ENCODE measurements around the gene C5orf24.
"Not testable (repeated sequence)": the region's sequence is repeated elsewhere in the genome, so short reads cannot be mapped to it uniquely, and the experiment has no call there.

C5orf24 gene

GRCh38 chr5:134844252-134844651 lies 1.5 kb upstream of the C5orf24 start:
- peaks cover 9 to 15% of the 10 kb centered on the region in 2 experiments for H3K36me3 ChIP-seq (ENCODE audit: control insufficient read depth in 1 of 2, insufficient read depth in 2 of 2, low read length in 2 of 2)
- H3K14ac ChIP-seq (ENCODE audit: low read length) = no peak overlapping the region
- no peak overlapping the region for H4K8ac ChIP-seq (ENCODE audit: low read depth, low read length)
- H2BK120ac ChIP-seq (ENCODE audit: insufficient read depth, low read length, poor library complexity) = no peak overlapping the region
- H4K12ac ChIP-seq (ENCODE audit: low read depth, low read length) = no peak overlapping the region
- H3K23ac ChIP-seq (ENCODE audit: low read length) = no peak overlapping the region
- no peak overlapping the region for H2BK5ac ChIP-seq (ENCODE audit: low read depth, low read length, poor library complexity)
- no peak overlapping the region for H3K9ac ChIP-seq (ENCODE audit: low read length)
- no peak overlapping the region for H3K4ac ChIP-seq (ENCODE audit: low read depth, low read length)
- no peak overlapping the region for H2BK12ac ChIP-seq (ENCODE audit: low read length)
- H3K79me1 ChIP-seq (ENCODE audit: low read length) = peaks cover 6% of the 10 kb centered on the region
- no peak overlapping the region for H3K27ac ChIP-seq (ENCODE audit: low read depth, low read length)
- WGBS (ENCODE audit: extremely low coverage, insufficient coverage, insufficient read length) = no CpG with 5 or more reads among the region's 1 CpG
- no peak overlapping the region for H3K4me2 ChIP-seq (ENCODE audit: low read length)
- H3K4me1 ChIP-seq (ENCODE audit: control insufficient read depth in 1 of 2, insufficient read depth in 2 of 2, low read length in 2 of 2) = no peaks in the 10 kb centered on the region
- H3K27me3 ChIP-seq (ENCODE audit: insufficient read depth, low read length) = no peaks in the 10 kb centered on the region
- no peaks in the 10 kb centered on the region for H3K9me3 ChIP-seq (ENCODE audit: insufficient read depth, low read depth, low read length)
- no peak for DNase-seq
- H2AFZ ChIP-seq (ENCODE audit: insufficient read depth, low read length, poor library complexity) = no peak overlapping the region
- H3K18ac ChIP-seq (ENCODE audit: low read length) = no peak overlapping the region
- no peak overlapping the region for H2AK5ac ChIP-seq (ENCODE audit: low read length)
- H3K4me3 ChIP-seq (ENCODE audit: low read depth, low read length) = no peak overlapping the region
- H3K79me2 ChIP-seq (ENCODE audit: control insufficient read depth, insufficient read depth, low read length, poor library complexity) = peaks cover 8% of the 10 kb centered on the region
- no peak overlapping the region for H4K91ac ChIP-seq (ENCODE audit: low read depth, low read length)

- no peak for DNase-seq
- Histone ChIP-seq H3K18ac (ENCODE audit: low read length) (no peak overlapping the region), H3K9me3 (ENCODE audit: insufficient read depth, low read depth, low read length) (no peaks in the 10 kb centered on the region), H3K4me3 (ENCODE audit: low read depth, low read length) (peak overlapping the region; percentile 90), H3K79me2 (ENCODE audit: control insufficient read depth, insufficient read depth, low read length, poor library complexity) (peaks cover 8% of the 10 kb centered on the region), H3K4me1 (ENCODE audit: control insufficient read depth in 1 of 2, insufficient read depth in 2 of 2, low read length in 2 of 2) (no peaks in the 10 kb centered on the region), H2BK5ac (ENCODE audit: low read depth, low read length, poor library complexity) (no peak overlapping the region), H3K4ac (ENCODE audit: low read depth, low read length) (no peak overlapping the region), H2BK120ac (ENCODE audit: insufficient read depth, low read length, poor library complexity) (no peak overlapping the region), H4K12ac (ENCODE audit: low read depth, low read length) (peak overlapping the region; percentile 12), H3K23ac (ENCODE audit: low read length) (no peak overlapping the region), H3K79me1 (ENCODE audit: low read length) (peaks cover 6% of the 10 kb centered on the region), H3K9ac (ENCODE audit: low read length) (peak overlapping the region; percentile 47), H2BK12ac (ENCODE audit: low read length) (no peak overlapping the region), H3K4me2 (ENCODE audit: low read length) (peak overlapping the region; percentile 87), H3K14ac (ENCODE audit: low read length) (peak overlapping the region; percentile 14), H3K27ac (ENCODE audit: low read depth, low read length) (peak overlapping the region; percentile 90), H4K8ac (ENCODE audit: low read depth, low read length) (peak overlapping the region; percentile 51), H3K27me3 (ENCODE audit: insufficient read depth, low read length) (no peaks in the 10 kb centered on the region), H2AFZ (ENCODE audit: insufficient read depth, low read length, poor library complexity) (no peak overlapping the region), H4K91ac (ENCODE audit: low read depth, low read length) (no peak overlapping the region), H2AK5ac (ENCODE audit: low read length) (no peak overlapping the region), H3K36me3 (ENCODE audit: control insufficient read depth in 1 of 2, insufficient read depth in 2 of 2, low read length in 2 of 2) (peaks cover 4 to 11% of the 10 kb centered on the region in 2 experiments)
- no CpG with 5 or more reads among the region's 12 CpGs for WGBS (ENCODE audit: extremely low coverage, insufficient coverage, insufficient read length)
These were observed 375 bp upstream of the C5orf24 start for GRCh38 chr5:134845335-134845851.

- peaks cover 8% of the 10 kb centered on the region for H3K79me2 ChIP-seq (ENCODE audit: control insufficient read depth, insufficient read depth, low read length, poor library complexity)
- peak overlapping the region; percentile 98 for H3K9ac ChIP-seq (ENCODE audit: low read length)
- no peaks in the 10 kb centered on the region for H3K4me1 ChIP-seq (ENCODE audit: control insufficient read depth in 1 of 2, insufficient read depth in 2 of 2, low read length in 2 of 2)
- peak overlapping the region; percentile 63 for H3K4ac ChIP-seq (ENCODE audit: low read depth, low read length)
- no peak overlapping the region for H2BK12ac ChIP-seq (ENCODE audit: low read length)
- H2AK5ac ChIP-seq (ENCODE audit: low read length) = no peak overlapping the region
- DNase-seq = no peak
- no peak overlapping the region for H4K91ac ChIP-seq (ENCODE audit: low read depth, low read length)
- WGBS (ENCODE audit: extremely low coverage, insufficient coverage, insufficient read length) = no CpG with 5 or more reads among the region's 11 CpGs
- no peaks in the 10 kb centered on the region for H3K27me3 ChIP-seq (ENCODE audit: insufficient read depth, low read length)
- H2BK5ac ChIP-seq (ENCODE audit: low read depth, low read length, poor library complexity) = no peak overlapping the region
- H3K23ac ChIP-seq (ENCODE audit: low read length) = peak overlapping the region; percentile 51
- peak overlapping the region; percentile 87 for H3K4me2 ChIP-seq (ENCODE audit: low read length)
- peak overlapping the region; percentile 90 for H3K27ac ChIP-seq (ENCODE audit: low read depth, low read length)
- H3K9me3 ChIP-seq (ENCODE audit: insufficient read depth, low read depth, low read length) = no peaks in the 10 kb centered on the region
- H4K12ac ChIP-seq (ENCODE audit: low read depth, low read length) = no peak overlapping the region
- H2BK120ac ChIP-seq (ENCODE audit: insufficient read depth, low read length, poor library complexity) = no peak overlapping the region
- H3K18ac ChIP-seq (ENCODE audit: low read length) = no peak overlapping the region
- H3K79me1 ChIP-seq (ENCODE audit: low read length) = peaks cover 6% of the 10 kb centered on the region
- H3K36me3 ChIP-seq (ENCODE audit: control insufficient read depth in 1 of 2, insufficient read depth in 2 of 2, low read length in 2 of 2) = peaks cover 5 to 9% of the 10 kb centered on the region in 2 experiments
- peak overlapping the region; percentile 24 for H3K14ac ChIP-seq (ENCODE audit: low read length)
- peak overlapping the region; percentile 90 for H3K4me3 ChIP-seq (ENCODE audit: low read depth, low read length)
- no peak overlapping the region for H2AFZ ChIP-seq (ENCODE audit: insufficient read depth, low read length, poor library complexity)
- peak overlapping the region; percentile 89 for H4K8ac ChIP-seq (ENCODE audit: low read depth, low read length)
These were observed 833 bp downstream of the C5orf24 start for GRCh38 chr5:134846641-134846960.

GRCh38 chr5:134849434-134849933 lies 3.7 kb downstream of the C5orf24 start:
- H3K9me3 ChIP-seq (ENCODE audit: insufficient read depth, low read depth, low read length); H3K4ac ChIP-seq (ENCODE audit: low read depth, low read length); H3K79me2 ChIP-seq (ENCODE audit: control insufficient read depth, insufficient read depth, low read length, poor library complexity); H2BK120ac ChIP-seq (ENCODE audit: insufficient read depth, low read length, poor library complexity); H2BK5ac ChIP-seq (ENCODE audit: low read depth, low read length, poor library complexity); DNase-seq; H4K91ac ChIP-seq (ENCODE audit: low read depth, low read length); H3K27me3 ChIP-seq (ENCODE audit: insufficient read depth, low read length); H3K4me3 ChIP-seq (ENCODE audit: low read depth, low read length); H3K4me1 ChIP-seq (ENCODE audit: control insufficient read depth in 1 of 2, insufficient read depth in 2 of 2, low read length in 2 of 2); H3K9ac ChIP-seq (ENCODE audit: low read length); H3K27ac ChIP-seq (ENCODE audit: low read depth, low read length); H2AFZ ChIP-seq (ENCODE audit: insufficient read depth, low read length, poor library complexity); H4K8ac ChIP-seq (ENCODE audit: low read depth, low read length); H2AK5ac ChIP-seq (ENCODE audit: low read length); H3K18ac ChIP-seq (ENCODE audit: low read length); H3K14ac ChIP-seq (ENCODE audit: low read length); H2BK12ac ChIP-seq (ENCODE audit: low read length); H4K12ac ChIP-seq (ENCODE audit: low read depth, low read length); H3K23ac ChIP-seq (ENCODE audit: low read length); H3K79me1 ChIP-seq (ENCODE audit: low read length); H3K4me2 ChIP-seq (ENCODE audit: low read length): not testable (repeated sequence)
- WGBS (ENCODE audit: extremely low coverage, insufficient coverage, insufficient read length) = no CpG with 5 or more reads among the region's 7 CpGs
- peaks cover 7 to 11% of the 10 kb centered on the region in 2 experiments for H3K36me3 ChIP-seq (ENCODE audit: control insufficient read depth in 1 of 2, insufficient read depth in 2 of 2, low read length in 2 of 2)
